T-helper 9 cell (primary cell): ENCODE results near the gene RSPH9.
A peak's percentile ranks its signal among the peaks of the same experiment; 100 is the strongest.
"Not testable (repeated sequence)": the region's sequence is repeated elsewhere in the genome, so short reads cannot be mapped to it uniquely, and the experiment has no call there.

ENCODE experiments used
- DNase-seq: peaks from one replicate; pipeline ENCODE4 v3.0.0-alpha.2; 2020

The RSPH9 gene

GRCh38 chr6:43629505-43630300 is 15.1 kb upstream of the RSPH9 start:
- DNase-seq, result peak; percentile 78

GRCh38 chr6:43630980-43631619 is 13.7 kb upstream of the RSPH9 start:
- no peak for DNase-seq

- DNase-seq, result not testable (repeated sequence)
Measured at GRCh38 chr6:43633002-43633401, 11.8 kb upstream of the RSPH9 start.

- DNase-seq, result no peak
Measured at GRCh38 chr6:43634702-43635303, 10.0 kb upstream of the RSPH9 start.

- peak; percentile 80 for DNase-seq
Measured at GRCh38 chr6:43635387-43636307, 9.2 kb upstream of the RSPH9 start, which contains the start of gene MAD2L1BP. MAD2L1BP (plus strand) TSS chr6:43635840; CDS start chr6:43635876, 36 bp downstream.

GRCh38 chr6:43636308-43636659 is 8.6 kb upstream of the RSPH9 start:
- no peak for DNase-seq

GRCh38 chr6:43639984-43640800 is 4.6 kb upstream of the RSPH9 start:
- no peak for DNase-seq

GRCh38 chr6:43645613-43645964 is 753 bp downstream of the RSPH9 start:
- DNase-seq, result no peak

- DNase-seq, result no peak
Measured at GRCh38 chr6:43647613-43648012, 2.8 kb downstream of the RSPH9 start.

- DNase-seq, result no peak
Measured at GRCh38 chr6:43648248-43648647, 3.4 kb downstream of the RSPH9 start.

- DNase-seq, result not testable (repeated sequence)
Measured at GRCh38 chr6:43652822-43653221, 8.0 kb downstream of the RSPH9 start.

- DNase-seq, result no peak
Measured at GRCh38 chr6:43657221-43657802, 12.5 kb downstream of the RSPH9 start.

- no peak for DNase-seq
Measured at GRCh38 chr6:43658161-43658560, 13.3 kb downstream of the RSPH9 start.

GRCh38 chr6:43662948-43663347 is 18.1 kb downstream of the RSPH9 start:
- not testable (repeated sequence) for DNase-seq

GRCh38 chr6:43665376-43665775 is 20.5 kb downstream of the RSPH9 start:
- no peak for DNase-seq

GRCh38 chr6:43666196-43666920 is 21.5 kb downstream of the RSPH9 start:
- no peak for DNase-seq

- peak; percentile 79 for DNase-seq
Measured at GRCh38 chr6:43667245-43668150, 22.7 kb downstream of the RSPH9 start.

- peak; percentile 19 for DNase-seq
Measured at GRCh38 chr6:43668151-43669028, 23.6 kb downstream of the RSPH9 start.
